HG02623 (cell line): Measurements from ENCODE around the gene BORA.
A peak's percentile ranks its signal among the peaks of the same experiment; 100 is the strongest.
"Not testable (repeated sequence)": the region's sequence is repeated elsewhere in the genome, so short reads cannot be mapped to it uniquely, and the experiment has no call there.

Experiments used
- ATAC-seq: cut with Tn5 transposase; IDR thresholded peaks from one replicate; pipeline ENCODE4 v1.9.1; 2021; ENCODE audit warnings: moderate library complexity; ENCODE audit not compliant: unreplicated experiment

Gene BORA

GRCh38 chr13:72760189-72760588 is 32.5 kb downstream of the BORA start:
- ATAC-seq: no peak

- ATAC-seq: no peak
These were observed 35.7 kb downstream of the BORA start for GRCh38 chr13:72763411-72763810.

- no peak for ATAC-seq
These were observed 46.3 kb downstream of the BORA start for GRCh38 chr13:72774019-72774418.

GRCh38 chr13:72781451-72782439 is 54.0 kb downstream of the BORA start, which contains the start of the genes DIS3 and PIBF1:
TSS of gene DIS3 (minus strand) at chr13:72781900. CDS start at chr13:72781832, 68 bp downstream.
TSS of gene PIBF1 (plus strand) at chr13:72782133. CDS start at chr13:72783470, 1,337 bp downstream.
- ATAC-seq: peak; percentile 97

GRCh38 chr13:72782717-72783116 is 55.0 kb downstream of the BORA start:
- ATAC-seq: no peak

GRCh38 chr13:72784679-72785078 is 57.0 kb downstream of the BORA start:
- ATAC-seq: not testable (repeated sequence)

- no peak for ATAC-seq
These were observed 61.1 kb downstream of the BORA start for GRCh38 chr13:72788831-72789230.

GRCh38 chr13:72792640-72793039 is 64.9 kb downstream of the BORA start:
- no peak for ATAC-seq

GRCh38 chr13:72798817-72799216 is 71.1 kb downstream of the BORA start:
- ATAC-seq: no peak

- ATAC-seq: no peak
These were observed 76.6 kb downstream of the BORA start for GRCh38 chr13:72804301-72804700.
